Neuronal stem cell (in vitro differentiated cells): ENCODE data around the gene NTMT2.

Experiments
- DNase-seq: peaks from one replicate; pipeline ENCODE4 v3.0.0-alpha.2; 2013; ENCODE audit warnings: low spot score
- H2AFZ ChIP-seq: one replicate; pipeline ENCODE4 v1.6.1; 2013; ENCODE audit warnings: mild to moderate bottlenecking, low read length, inconsistent platforms
- H2AK5ac ChIP-seq: 2 replicates; pipeline ENCODE4 v1.6.1; 2013; ENCODE audit warnings: low read depth, mild to moderate bottlenecking, inconsistent platforms, low read length, moderate library complexity, mixed read lengths
- H2BK120ac ChIP-seq: 2 replicates; pipeline ENCODE4 v1.6.1; 2013; ENCODE audit warnings: low read depth, mild to moderate bottlenecking, inconsistent platforms, low read length, moderate library complexity, mixed read lengths
- H2BK12ac ChIP-seq: one replicate; pipeline ENCODE4 v1.6.1; 2013; ENCODE audit warnings: low read length, inconsistent platforms
- H2BK15ac ChIP-seq: 2 replicates; pipeline ENCODE4 v1.6.1; 2013; ENCODE audit warnings: mild to moderate bottlenecking, low read length, inconsistent platforms, mixed read lengths
- H2BK5ac ChIP-seq: one replicate; pipeline ENCODE4 v1.6.1; 2013; ENCODE audit warnings: inconsistent platforms, mild to moderate bottlenecking, low read length, moderate library complexity
- H3K14ac ChIP-seq: one replicate; pipeline ENCODE4 v1.6.1; 2013; ENCODE audit warnings: low read length, inconsistent platforms
- H3K18ac ChIP-seq: 2 replicates; pipeline ENCODE4 v1.6.1; 2013; ENCODE audit warnings: low read length, inconsistent platforms
- H3K23ac ChIP-seq: 2 replicates; pipeline ENCODE4 v1.6.1; 2013; ENCODE audit warnings: low read depth, mild to moderate bottlenecking, mixed read lengths, low read length, inconsistent platforms; ENCODE audit not compliant: poor library complexity
- H3K27ac ChIP-seq: replicated peaks from 3 replicates; pipeline ENCODE4 v1.5.1; 2013; ENCODE audit warnings: low read length, inconsistent platforms
- H3K27me3 ChIP-seq, 3 experiments: 2 replicates each; pipeline ENCODE4 v1.6.1; 2013; ENCODE audit warnings: low read length in 3 of 3, mild to moderate bottlenecking in 2 of 3, inconsistent platforms in 1 of 3, low read depth in 1 of 3, mixed read lengths in 1 of 3, moderate library complexity in 1 of 3; ENCODE audit not compliant: control insufficient read depth in 3 of 3, insufficient read depth in 3 of 3
- H3K36me3 ChIP-seq, 2 donors: replicated peaks in 1 of 2; 2 replicates each; pipeline ENCODE4 v1.6.1; 2013; ENCODE audit warnings: low read length in 2 of 2; ENCODE audit not compliant: control insufficient read depth in 2 of 2, insufficient read depth in 2 of 2
- H3K4ac ChIP-seq: 2 replicates; pipeline ENCODE4 v1.6.1; 2013; ENCODE audit warnings: inconsistent platforms, mild to moderate bottlenecking, low read length, moderate library complexity
- H3K4me1 ChIP-seq, 2 donors: 1 replicate in 1 of 2; 2 replicates in 1 of 2; pipeline ENCODE4 v1.6.1; 2013; ENCODE audit warnings: low read length in 2 of 2, low read depth in 1 of 2; ENCODE audit not compliant: control insufficient read depth in 2 of 2, insufficient read depth in 1 of 2
- H3K4me2 ChIP-seq: one replicate; pipeline ENCODE4 v1.6.1; 2013; ENCODE audit warnings: mild to moderate bottlenecking, low read length, inconsistent platforms; ENCODE audit not compliant: insufficient read depth, poor library complexity, severe bottlenecking
- H3K4me3 ChIP-seq, 2 donors: 2 replicates each; pipeline ENCODE4 v1.5.1; 2013; ENCODE audit warnings: low read length in 2 of 2, mild to moderate bottlenecking in 2 of 2, inconsistent platforms in 1 of 2, moderate library complexity in 1 of 2
- H3K79me1 ChIP-seq: one replicate; pipeline ENCODE4 v1.6.1; 2013; ENCODE audit warnings: low read depth, mild to moderate bottlenecking, inconsistent platforms, low read length, moderate library complexity
- H3K9ac ChIP-seq: one replicate; pipeline ENCODE4 v1.6.1; 2013; ENCODE audit warnings: mild to moderate bottlenecking, low read depth, low read length, inconsistent platforms; ENCODE audit not compliant: poor library complexity
- H3K9me3 ChIP-seq, 2 donors: replicated peaks in 1 of 2; 2 replicates each; pipeline versions ENCODE3 to v1.6.1; 2013; ENCODE audit warnings: low read length in 2 of 2, mild to moderate bottlenecking in 2 of 2, inconsistent platforms in 1 of 2, low read depth in 1 of 2, mixed read lengths in 1 of 2, moderate library complexity in 1 of 2; ENCODE audit not compliant: control insufficient read depth in 2 of 2, insufficient read depth in 1 of 2
- H4K8ac ChIP-seq: one replicate; pipeline ENCODE4 v1.6.1; 2013; ENCODE audit warnings: low read depth, mild to moderate bottlenecking, inconsistent platforms, low read length, moderate library complexity
- H4K91ac ChIP-seq: one replicate; pipeline ENCODE4 v1.6.1; 2013; ENCODE audit warnings: low read length, low read depth, mild to moderate bottlenecking, inconsistent platforms; ENCODE audit not compliant: poor library complexity
- WGBS, 2 donors: extraction: QIAGEN DNeasy Blood & Tissue Kit; methylation state at CpG; one replicate each; pipeline ENCODE4 v1.1.7; 2013; ENCODE audit warnings: missing lambda C conversion rate in 2 of 2, mixed read lengths in 1 of 2; ENCODE audit not compliant: insufficient read length in 2 of 2, insufficient replicate concordance in 1 of 2; ENCODE audit errors: extremely low coverage in 2 of 2; 5-methylcytosine and 5-hydroxymethylcytosine counted together

NTMT2 gene

DNA sequence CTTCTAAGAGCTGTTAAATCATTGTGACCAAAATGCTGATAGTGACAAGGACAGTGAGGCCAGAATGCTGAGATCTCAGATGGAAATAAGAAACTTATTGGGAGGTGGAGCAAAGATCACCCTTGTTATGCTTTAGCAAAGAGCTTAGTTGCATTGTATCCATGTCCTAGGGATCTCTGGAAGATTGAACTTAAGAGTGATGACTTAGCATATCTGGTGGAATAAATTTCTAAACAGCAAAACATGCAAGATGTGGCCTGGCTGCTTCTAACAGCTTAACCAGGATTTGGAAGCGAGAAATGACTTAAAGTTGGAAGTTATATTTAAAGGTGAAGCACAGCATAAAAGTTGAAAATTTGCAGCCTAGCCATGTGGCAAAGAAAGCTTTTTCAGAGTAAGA, 7.7 kb downstream of the NTMT2 start:
- Histone ChIP-seq H3K27ac (no peak overlapping the region), H3K14ac (no peak overlapping the region), H2AFZ (no peak overlapping the region), H2AK5ac (no peak overlapping the region), H3K23ac (no peak overlapping the region), H2BK120ac (no peak overlapping the region), H3K27me3 (peaks cover 0 to 12% (median 0%) of the 10 kb centered on the region in 3 experiments), H4K91ac (no peak overlapping the region), H3K9ac (no peak overlapping the region), H3K18ac (no peak overlapping the region), H3K4me1 (no peaks in the 10 kb centered on the region), H2BK12ac (no peak overlapping the region), H3K9me3 (no peaks in the 10 kb centered on the region), H4K8ac (no peak overlapping the region), H3K36me3 (no peaks in the 10 kb centered on the region), H3K79me1 (no peaks in the 10 kb centered on the region), H2BK5ac (no peak overlapping the region), H3K4ac (no peak overlapping the region), H3K4me3 (no peak overlapping the region), H2BK15ac (no peak overlapping the region), H3K4me2 (no peak overlapping the region)
- no peak for DNase-seq
- WGBS, 2 donors = no CpG with 5 or more reads among the region's 1 CpG

DNA sequence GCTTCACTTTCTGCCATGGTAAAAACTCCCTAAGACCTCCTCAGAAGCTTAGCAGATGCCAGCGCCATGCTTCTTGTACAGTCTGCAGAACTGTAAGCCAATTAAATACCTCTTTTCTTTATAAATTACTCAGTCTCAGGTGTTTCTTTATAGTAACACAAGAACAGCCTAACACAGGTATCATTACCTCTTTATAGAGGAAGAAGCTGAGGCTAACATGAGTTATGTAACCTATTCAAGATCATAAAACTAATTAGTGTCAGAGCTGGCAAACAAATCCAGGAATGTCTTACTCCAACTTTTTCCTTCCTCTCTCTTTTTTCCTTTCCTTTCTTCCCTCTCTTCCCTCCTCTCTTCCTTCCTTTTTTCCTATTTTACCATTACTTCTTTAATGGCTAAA, 9.3 kb downstream of the NTMT2 start:
- Histone ChIP-seq H3K9ac (no peak overlapping the region), H3K4me2 (no peak overlapping the region), H3K4me1 (no peaks in the 10 kb centered on the region), H3K4ac (no peak overlapping the region), H2BK5ac (no peak overlapping the region), H3K9me3 (no peaks in the 10 kb centered on the region), H4K8ac (no peak overlapping the region), H2AK5ac (no peak overlapping the region), H2BK15ac (no peak overlapping the region), H3K27me3 (peaks cover 0 to under 1% (median 0%) of the 10 kb centered on the region in 3 experiments), H2BK12ac (no peak overlapping the region), H3K27ac (no peak overlapping the region), H3K14ac (no peak overlapping the region), H2BK120ac (no peak overlapping the region), H2AFZ (no peak overlapping the region), H3K4me3 (no peak overlapping the region), H3K79me1 (no peaks in the 10 kb centered on the region), H3K36me3 (no peaks in the 10 kb centered on the region), H3K23ac (no peak overlapping the region), H4K91ac (no peak overlapping the region), H3K18ac (no peak overlapping the region)
- no peak for DNase-seq
- no CpG with 5 or more reads among the region's 1 CpG for WGBS, 2 donors

DNA sequence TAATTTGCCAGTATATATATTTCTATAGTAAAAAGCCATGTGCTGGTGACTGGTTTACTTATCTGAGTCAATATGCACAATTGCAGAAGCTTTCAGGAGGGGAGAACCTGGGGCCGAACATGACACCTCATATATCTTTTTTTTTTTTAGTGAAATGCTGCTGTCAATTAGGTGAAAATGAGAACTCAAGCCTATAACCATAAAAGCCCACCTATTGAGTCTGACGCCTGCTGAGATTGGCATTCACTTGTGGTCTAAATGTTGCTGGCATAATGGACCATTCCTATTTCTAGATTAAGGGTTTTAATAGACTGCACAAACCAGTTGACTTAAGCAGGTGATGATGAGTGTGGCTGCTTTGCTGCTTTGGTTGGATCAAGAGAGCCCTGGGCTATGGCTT, 10.8 kb downstream of the NTMT2 start:
- Histone ChIP-seq H2AFZ (no peak overlapping the region), H3K36me3 (no peaks in the 10 kb centered on the region), H2BK12ac (peak overlapping the region; percentile 1), H3K14ac (no peak overlapping the region), H3K9ac (no peak overlapping the region), H3K18ac (no peak overlapping the region), H2BK15ac (no peak overlapping the region), H3K4me1 (no peaks in the 10 kb centered on the region), H3K9me3 (no peaks in the 10 kb centered on the region), H2AK5ac (no peak overlapping the region), H2BK5ac (no peak overlapping the region), H3K4me2 (no peak overlapping the region), H3K23ac (no peak overlapping the region), H4K91ac (no peak overlapping the region), H3K4me3 (no peak overlapping the region), H3K79me1 (no peaks in the 10 kb centered on the region), H3K27ac (no peak overlapping the region), H2BK120ac (no peak overlapping the region), H4K8ac (no peak overlapping the region), H3K4ac (no peak overlapping the region), H3K27me3 (no peaks in the 10 kb centered on the region)
- no peak for DNase-seq
- no CpG with 5 or more reads among the region's 2 CpGs for WGBS, 2 donors

DNA sequence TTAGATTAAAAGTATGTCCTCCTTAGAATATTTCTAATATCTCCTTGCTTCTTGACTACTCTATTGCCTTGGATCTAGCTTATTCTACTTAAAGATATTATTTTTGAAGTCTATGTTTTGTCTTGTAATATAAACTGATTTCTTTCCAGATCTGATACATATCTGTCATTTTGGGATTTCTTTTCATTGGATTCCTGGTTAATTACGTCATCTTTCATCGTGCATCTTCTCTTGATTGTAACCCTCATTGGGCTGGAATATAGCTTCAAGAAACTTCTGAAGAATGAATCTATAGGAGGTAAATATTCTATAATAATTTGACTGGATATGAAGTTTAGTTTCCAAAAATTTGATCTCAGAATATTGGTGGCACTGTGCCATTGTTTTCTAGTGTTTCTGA, 12.1 kb downstream of the NTMT2 start:
- H2BK5ac ChIP-seq = no peak overlapping the region
- H2BK15ac ChIP-seq = no peak overlapping the region
- H3K36me3 ChIP-seq = no peaks in the 10 kb centered on the region
- H2BK12ac ChIP-seq = no peak overlapping the region
- no peaks in the 10 kb centered on the region for H3K9me3 ChIP-seq
- no peak overlapping the region for H3K4ac ChIP-seq
- no peak for DNase-seq
- no peak overlapping the region for H3K23ac ChIP-seq
- H3K4me1 ChIP-seq = no peaks in the 10 kb centered on the region
- H4K8ac ChIP-seq = no peak overlapping the region
- no peak overlapping the region for H3K14ac ChIP-seq
- H3K27me3 ChIP-seq = no peaks in the 10 kb centered on the region
- no CpG with 5 or more reads among the region's 2 CpGs for WGBS, 2 donors
- no peak overlapping the region for H3K9ac ChIP-seq
- no peak overlapping the region for H3K4me2 ChIP-seq
- no peak overlapping the region for H4K91ac ChIP-seq
- no peak overlapping the region for H2BK120ac ChIP-seq
- no peak overlapping the region for H2AK5ac ChIP-seq
- H3K18ac ChIP-seq = no peak overlapping the region
- no peak overlapping the region for H3K4me3 ChIP-seq
- no peak overlapping the region for H2AFZ ChIP-seq
- no peak overlapping the region for H3K27ac ChIP-seq
- H3K79me1 ChIP-seq = no peaks in the 10 kb centered on the region
